ENCODE measurements around the gene INPP4B. TPM values are rescaled to one million over a fixed set of nuclear protein-coding genes. Genes with fewer than 3 reads are reported as not detected.

The INPP4B gene
- total RNA-seq, 2 experiments from 2014 or later: 43.7 to 44.7 TPM

GRCh38 chr4:142267101-142267500 is 579.0 kb downstream of the INPP4B start:
- no peak for DNase-seq
- H3K36me3 Mint-ChIP-seq (ENCODE audit: low read depth): peaks cover 54% of the 10 kb centered on the region
- ATAC-seq: no peak
- H3K4me1 Mint-ChIP-seq (ENCODE audit: low read depth): peaks cover 30% of the 10 kb centered on the region
- no peaks in the 10 kb centered on the region for H3K9me3 Mint-ChIP-seq (ENCODE audit: insufficient read depth)
- POLR2A ChIA-PET: no interaction called here
- no peak overlapping the region for H3K4me3 Mint-ChIP-seq
- CTCF ChIA-PET: interaction anchor here (1.1 kb wide), 1 partner anchor 17 kb away, joined by 3 read pairs; no protein-coding TSS in a partner anchor
- no peaks in the 10 kb centered on the region for H3K27me3 Mint-ChIP-seq (ENCODE audit: low read depth)
- H3K27ac Mint-ChIP-seq: no peak overlapping the region

- ChIA-PET POLR2A (no interaction called here), CTCF (interaction anchor here (0.7 to 1.5 kb wide), 3 partner anchors 8 to 151 kb away, joined by 3 to 8 read pairs (median 3); no protein-coding TSS in a partner anchor)
- no peaks in the 10 kb centered on the region for H3K9me3 Mint-ChIP-seq (ENCODE audit: insufficient read depth)
- peaks cover 53% of the 10 kb centered on the region for H3K36me3 Mint-ChIP-seq (ENCODE audit: low read depth)
- DNase-seq: no peak
- H3K27me3 Mint-ChIP-seq (ENCODE audit: low read depth): no peaks in the 10 kb centered on the region
- H3K4me3 Mint-ChIP-seq: no peak overlapping the region
- no peak for ATAC-seq
- peaks cover 34% of the 10 kb centered on the region for H3K4me1 Mint-ChIP-seq (ENCODE audit: low read depth)
- H3K27ac Mint-ChIP-seq: no peak overlapping the region
Measured at GRCh38 chr4:142265946-142266345, 580.2 kb downstream of the INPP4B start.

- DNase-seq (no peak), ATAC-seq (no peak)
- ChIA-PET CTCF (interaction anchor here (0.7 to 1.5 kb wide), 4 partner anchors 9 to 920 kb away, joined by 3 to 8 read pairs (median 3); no protein-coding TSS in a partner anchor), POLR2A (no interaction called here)
- Mint-ChIP-seq H3K4me3 (no peak overlapping the region), H3K9me3 (ENCODE audit: insufficient read depth) (no peaks in the 10 kb centered on the region), H3K27ac (no peak overlapping the region), H3K36me3 (ENCODE audit: low read depth) (peaks cover 52% of the 10 kb centered on the region), H3K4me1 (ENCODE audit: low read depth) (peaks cover 34% of the 10 kb centered on the region), H3K27me3 (ENCODE audit: low read depth) (no peaks in the 10 kb centered on the region)
Measured at GRCh38 chr4:142265536-142265935, 580.6 kb downstream of the INPP4B start.

- ChIA-PET POLR2A (no interaction called here), CTCF (interaction anchor here (0.7 to 1.5 kb wide), 3 partner anchors 18 to 921 kb away, joined by 3 to 8 read pairs (median 3); no protein-coding TSS in a partner anchor)
- ATAC-seq (no peak), DNase-seq (no peak)
- H3K4me1 Mint-ChIP-seq (ENCODE audit: low read depth): peaks cover 34% of the 10 kb centered on the region
- peaks cover 51% of the 10 kb centered on the region for H3K36me3 Mint-ChIP-seq (ENCODE audit: low read depth)
- no peak overlapping the region for H3K4me3 Mint-ChIP-seq
- H3K27ac Mint-ChIP-seq: peak overlapping the region; percentile 66
- H3K9me3 Mint-ChIP-seq (ENCODE audit: insufficient read depth): no peaks in the 10 kb centered on the region
- H3K27me3 Mint-ChIP-seq (ENCODE audit: low read depth): no peaks in the 10 kb centered on the region
Measured at GRCh38 chr4:142264961-142265360, 581.1 kb downstream of the INPP4B start.

GRCh38 chr4:142262956-142263355 is 583.1 kb downstream of the INPP4B start:
- DNase-seq (no peak), ATAC-seq (no peak)
- ChIA-PET POLR2A (no interaction called here), CTCF (no interaction called here)
- no peak overlapping the region for H3K27ac Mint-ChIP-seq
- peaks cover 34% of the 10 kb centered on the region for H3K4me1 Mint-ChIP-seq (ENCODE audit: low read depth)
- H3K27me3 Mint-ChIP-seq (ENCODE audit: low read depth): no peaks in the 10 kb centered on the region
- no peaks in the 10 kb centered on the region for H3K9me3 Mint-ChIP-seq (ENCODE audit: insufficient read depth)
- peaks cover 47% of the 10 kb centered on the region for H3K36me3 Mint-ChIP-seq (ENCODE audit: low read depth)
- H3K4me3 Mint-ChIP-seq: no peak overlapping the region

- H3K27ac Mint-ChIP-seq: no peak overlapping the region
- H3K4me1 Mint-ChIP-seq (ENCODE audit: low read depth): no peaks in the 10 kb centered on the region
- no peaks in the 10 kb centered on the region for H3K9me3 Mint-ChIP-seq (ENCODE audit: insufficient read depth)
- POLR2A ChIA-PET: no interaction called here
- CTCF ChIA-PET: no interaction called here
- DNase-seq (no peak), ATAC-seq (no peak)
- H3K36me3 Mint-ChIP-seq (ENCODE audit: low read depth): peaks cover 36% of the 10 kb centered on the region
- H3K27me3 Mint-ChIP-seq (ENCODE audit: low read depth): no peaks in the 10 kb centered on the region
- H3K4me3 Mint-ChIP-seq: no peak overlapping the region
Measured at GRCh38 chr4:142248946-142249345, 597.2 kb downstream of the INPP4B start.

GRCh38 chr4:142243255-142243654 is 602.8 kb downstream of the INPP4B start:
- H3K4me1 Mint-ChIP-seq (ENCODE audit: low read depth): no peaks in the 10 kb centered on the region
- ChIA-PET CTCF (no interaction called here), POLR2A (no interaction called here)
- no peak overlapping the region for H3K4me3 Mint-ChIP-seq
- no peaks in the 10 kb centered on the region for H3K27me3 Mint-ChIP-seq (ENCODE audit: low read depth)
- no peak for ATAC-seq
- H3K36me3 Mint-ChIP-seq (ENCODE audit: low read depth): peaks cover 26% of the 10 kb centered on the region
- H3K27ac Mint-ChIP-seq: no peak overlapping the region
- DNase-seq: no peak
- H3K9me3 Mint-ChIP-seq (ENCODE audit: insufficient read depth): no peaks in the 10 kb centered on the region

- POLR2A ChIA-PET: no interaction called here
- Mint-ChIP-seq H3K27me3 (ENCODE audit: low read depth) (no peaks in the 10 kb centered on the region), H3K27ac (no peak overlapping the region), H3K4me3 (no peak overlapping the region), H3K4me1 (ENCODE audit: low read depth) (no peaks in the 10 kb centered on the region), H3K36me3 (ENCODE audit: low read depth) (peaks cover 19% of the 10 kb centered on the region), H3K9me3 (ENCODE audit: insufficient read depth) (no peaks in the 10 kb centered on the region)
- CTCF ChIA-PET: interaction anchor here (0.9 to 1.0 kb wide), 2 partner anchors 18 to 484 kb away, joined by 3 read pairs; no protein-coding TSS in a partner anchor
- DNase-seq (no peak), ATAC-seq (no peak)
Measured at GRCh38 chr4:142242156-142242555, 603.9 kb downstream of the INPP4B start.

- Mint-ChIP-seq H3K36me3 (ENCODE audit: low read depth) (peaks cover 13% of the 10 kb centered on the region), H3K4me1 (ENCODE audit: low read depth) (no peaks in the 10 kb centered on the region), H3K27me3 (ENCODE audit: low read depth) (no peaks in the 10 kb centered on the region), H3K9me3 (ENCODE audit: insufficient read depth) (no peaks in the 10 kb centered on the region), H3K4me3 (no peak overlapping the region), H3K27ac (no peak overlapping the region)
- ATAC-seq (no peak), DNase-seq (no peak)
- ChIA-PET CTCF (no interaction called here), POLR2A (no interaction called here)
Measured at GRCh38 chr4:142238589-142238988, 607.5 kb downstream of the INPP4B start.

- H3K27ac Mint-ChIP-seq: no peak overlapping the region
- DNase-seq: no peak
Measured at GRCh38 chr4:142236268-142236667, 609.8 kb downstream of the INPP4B start.

GRCh38 chr4:142231787-142232186 is 614.3 kb downstream of the INPP4B start:
- Mint-ChIP-seq H3K4me1 (ENCODE audit: low read depth) (no peaks in the 10 kb centered on the region), H3K27ac (no peak overlapping the region), H3K36me3 (ENCODE audit: low read depth) (peaks cover 19% of the 10 kb centered on the region), H3K4me3 (no peak overlapping the region), H3K9me3 (ENCODE audit: insufficient read depth) (no peaks in the 10 kb centered on the region), H3K27me3 (ENCODE audit: low read depth) (no peaks in the 10 kb centered on the region)
- ChIA-PET CTCF (no interaction called here), POLR2A (no interaction called here)
- DNase-seq: no peak
- ATAC-seq: no peak

More at GRCh38 chr4:142236268-142236667, 609.8 kb downstream of the INPP4B start:
- Mint-ChIP-seq H3K9me3 (ENCODE audit: insufficient read depth) (no peaks in the 10 kb centered on the region), H3K4me1 (ENCODE audit: low read depth) (no peaks in the 10 kb centered on the region), H3K4me3 (no peak overlapping the region), H3K36me3 (ENCODE audit: low read depth) (peaks cover 17% of the 10 kb centered on the region), H3K27me3 (ENCODE audit: low read depth) (no peaks in the 10 kb centered on the region)
- ChIA-PET CTCF (no interaction called here), POLR2A (no interaction called here)
- ATAC-seq: no peak

- no peaks in the 10 kb centered on the region for H3K27me3 Mint-ChIP-seq (ENCODE audit: low read depth)
- ChIA-PET POLR2A (no interaction called here), CTCF (no interaction called here)
- no peak overlapping the region for H3K27ac Mint-ChIP-seq
- no peak for ATAC-seq
- H3K4me1 Mint-ChIP-seq (ENCODE audit: low read depth): no peaks in the 10 kb centered on the region
- no peak for DNase-seq
- peaks cover 17% of the 10 kb centered on the region for H3K36me3 Mint-ChIP-seq (ENCODE audit: low read depth)
- H3K9me3 Mint-ChIP-seq (ENCODE audit: insufficient read depth): no peaks in the 10 kb centered on the region
- no peak overlapping the region for H3K4me3 Mint-ChIP-seq
Measured at GRCh38 chr4:142230991-142231390, 615.1 kb downstream of the INPP4B start.

GRCh38 chr4:142226014-142226413 is 620.1 kb downstream of the INPP4B start:
- no peak for ATAC-seq
- Mint-ChIP-seq H3K4me1 (ENCODE audit: low read depth) (no peaks in the 10 kb centered on the region), H3K36me3 (ENCODE audit: low read depth) (peaks cover 8% of the 10 kb centered on the region), H3K27ac (no peak overlapping the region), H3K9me3 (ENCODE audit: insufficient read depth) (no peaks in the 10 kb centered on the region), H3K4me3 (no peak overlapping the region), H3K27me3 (ENCODE audit: low read depth) (no peaks in the 10 kb centered on the region)
- ChIA-PET POLR2A (no interaction called here), CTCF (no interaction called here)
- DNase-seq: no peak
